ENCODE measurements around the gene ADGRG6.
A peak's percentile ranks its signal among the peaks of the same experiment; 100 is the strongest.

Gene ADGRG6

GRCh38 chr6:142290851-142291250 is 11.0 kb upstream of the ADGRG6 start:
- no peak for DNase-seq (ENCODE audit: low read depth, low spot score)

GRCh38 chr6:142291512-142291911 is 10.3 kb upstream of the ADGRG6 start:
- no peak for DNase-seq (ENCODE audit: low read depth, low spot score)

- no peak for DNase-seq (ENCODE audit: low read depth, low spot score)
Measured at GRCh38 chr6:142292166-142292924, 9.5 kb upstream of the ADGRG6 start.

DNA sequence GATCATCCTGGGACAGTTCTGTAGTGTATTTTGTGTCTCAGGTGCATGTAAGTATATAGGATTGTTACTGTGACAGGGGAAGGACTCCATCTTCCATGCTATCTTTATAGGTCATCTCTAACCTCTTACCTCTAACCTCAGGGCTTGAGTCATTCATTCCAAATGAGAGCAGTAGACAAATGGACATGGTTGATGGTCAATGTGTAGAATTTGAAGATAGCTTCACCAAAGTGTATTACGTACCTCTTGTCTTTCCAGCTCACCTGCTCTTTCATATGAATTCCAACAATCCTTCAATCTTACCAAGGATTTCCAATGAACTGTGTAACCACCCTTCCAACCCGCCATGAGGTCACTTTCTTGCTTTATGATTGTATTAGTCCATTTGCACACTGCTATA is 8.7 kb upstream of the ADGRG6 start:
- DNase-seq (ENCODE audit: low read depth, low spot score): no peak

- no peak for DNase-seq (ENCODE audit: low read depth, low spot score)
Measured at GRCh38 chr6:142294679-142295078, 7.1 kb upstream of the ADGRG6 start.

DNA sequence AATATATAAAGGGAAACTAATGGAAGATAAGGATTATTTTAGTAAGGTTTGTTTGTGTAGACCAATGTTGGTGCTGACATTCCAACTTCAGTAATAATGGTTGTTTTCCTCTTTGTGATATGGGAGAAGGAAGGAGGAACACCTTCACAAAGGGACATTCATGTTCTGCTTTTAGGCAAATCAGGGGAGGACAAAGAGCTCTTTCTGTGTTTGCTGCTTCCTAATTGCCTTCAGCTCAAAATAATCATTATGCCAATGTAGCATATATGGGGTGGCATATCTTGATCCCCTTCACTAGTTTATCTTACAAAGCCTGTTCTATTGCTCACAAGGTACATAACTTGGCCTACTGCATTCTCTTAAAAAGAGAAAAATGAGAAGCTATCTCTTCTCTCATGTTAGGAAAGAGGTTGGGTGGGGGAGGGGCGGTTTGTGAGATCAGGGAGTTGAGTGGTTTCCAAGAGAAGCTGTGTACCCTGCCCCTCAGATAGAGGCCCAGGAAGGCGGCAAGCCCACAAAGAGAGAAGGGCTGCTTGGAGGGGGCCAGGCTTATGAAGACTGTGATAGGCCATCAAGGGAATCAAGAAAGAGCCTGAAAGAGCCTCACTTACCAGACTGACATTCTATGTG is 4.7 kb upstream of the ADGRG6 start:
- DNase-seq (ENCODE audit: low read depth, low spot score): no peak

GRCh38 chr6:142297605-142297995 is 4.2 kb upstream of the ADGRG6 start:
- no peak for DNase-seq (ENCODE audit: low read depth, low spot score)

- peak; percentile 66 for DNase-seq (ENCODE audit: low read depth, low spot score)
Measured at GRCh38 chr6:142297996-142298753, 3.6 kb upstream of the ADGRG6 start.

DNA sequence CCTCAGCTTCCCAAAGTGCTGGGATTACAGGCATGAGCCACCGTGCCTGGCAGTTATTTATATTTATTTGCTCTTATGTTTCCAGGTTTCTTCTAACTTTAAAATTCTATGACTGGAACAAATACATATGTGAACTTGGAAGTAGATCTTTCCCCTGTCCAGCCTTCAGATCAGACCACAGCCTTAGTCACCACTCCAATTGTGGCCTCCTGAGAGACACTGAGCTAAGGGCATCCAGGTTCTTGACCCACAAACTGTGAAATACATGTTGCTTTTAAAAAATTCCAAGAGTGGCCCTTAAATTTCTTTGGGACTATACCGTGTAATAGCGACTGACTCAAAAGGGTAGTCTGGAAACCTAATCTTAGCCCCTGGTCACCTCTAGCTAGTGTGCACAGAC is 1.5 kb upstream of the ADGRG6 start:
- DNase-seq (ENCODE audit: low read depth, low spot score): no peak

DNA sequence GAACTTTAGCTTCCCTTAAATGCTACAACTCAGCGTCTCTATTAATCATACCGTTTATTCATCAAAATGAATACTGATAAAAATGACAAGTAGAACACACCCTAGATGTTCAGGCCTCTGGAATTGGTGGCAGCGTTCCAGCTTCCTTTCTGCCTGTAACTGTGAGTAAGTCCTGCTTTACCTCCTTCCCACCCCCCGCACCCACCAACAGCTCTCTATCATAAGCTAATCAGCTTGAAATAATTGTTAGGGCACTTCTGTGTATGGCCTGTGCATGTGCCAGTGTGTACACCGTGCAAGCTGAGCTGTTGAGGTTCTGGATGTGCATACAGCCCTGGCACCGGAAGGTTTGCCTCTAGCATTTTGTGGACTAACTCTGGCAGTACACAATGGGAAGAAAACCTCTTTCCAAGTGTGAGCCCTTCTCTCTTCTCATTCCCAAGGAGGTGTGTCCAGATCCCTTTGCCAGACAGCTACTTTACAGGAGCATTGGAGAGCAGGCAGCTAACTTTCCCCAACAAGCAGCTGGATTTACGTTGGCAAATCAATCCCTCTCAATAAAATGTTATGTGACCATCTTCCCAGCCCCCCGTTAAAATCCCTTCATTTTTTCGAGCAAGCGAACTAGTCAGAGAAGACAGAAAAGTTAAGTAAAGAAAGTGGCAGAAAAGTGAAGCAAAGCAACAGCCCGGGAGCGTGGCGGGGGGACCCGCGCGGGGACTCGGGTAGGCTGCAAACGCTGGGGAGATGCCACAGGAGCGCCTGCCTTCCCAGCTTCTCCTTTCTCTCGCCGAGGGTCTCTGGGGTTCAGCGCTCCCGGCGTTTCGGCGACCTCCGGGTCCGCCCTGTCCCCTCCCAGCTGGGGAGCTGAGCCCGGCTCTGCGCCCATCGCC is 803 bp upstream of the ADGRG6 start:
- DNase-seq (ENCODE audit: low read depth, low spot score): peak; percentile 49

GRCh38 chr6:142302421-142303175 is 791 bp downstream of the ADGRG6 start:
- DNase-seq (ENCODE audit: low read depth, low spot score): no peak

DNA sequence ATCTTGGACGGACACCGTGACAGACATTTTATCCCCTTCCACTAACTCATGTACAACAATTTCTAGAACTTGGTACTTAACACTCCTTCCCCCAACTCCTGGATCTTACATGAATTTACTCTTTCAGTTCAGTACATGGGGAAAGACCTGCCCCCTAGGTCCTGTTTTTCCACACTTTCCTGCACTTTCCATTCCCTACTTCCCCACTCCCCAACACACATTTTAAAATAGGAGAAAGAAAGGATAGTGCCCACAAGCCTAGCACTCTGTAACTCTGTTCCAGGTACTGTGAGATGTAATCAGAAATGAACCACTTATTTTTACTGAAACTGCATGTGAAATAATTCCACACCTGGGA is 1.3 kb downstream of the ADGRG6 start:
- no peak for DNase-seq (ENCODE audit: low read depth, low spot score)

- DNase-seq (ENCODE audit: low read depth, low spot score): no peak
Measured at GRCh38 chr6:142304241-142304640, 2.4 kb downstream of the ADGRG6 start.

DNA sequence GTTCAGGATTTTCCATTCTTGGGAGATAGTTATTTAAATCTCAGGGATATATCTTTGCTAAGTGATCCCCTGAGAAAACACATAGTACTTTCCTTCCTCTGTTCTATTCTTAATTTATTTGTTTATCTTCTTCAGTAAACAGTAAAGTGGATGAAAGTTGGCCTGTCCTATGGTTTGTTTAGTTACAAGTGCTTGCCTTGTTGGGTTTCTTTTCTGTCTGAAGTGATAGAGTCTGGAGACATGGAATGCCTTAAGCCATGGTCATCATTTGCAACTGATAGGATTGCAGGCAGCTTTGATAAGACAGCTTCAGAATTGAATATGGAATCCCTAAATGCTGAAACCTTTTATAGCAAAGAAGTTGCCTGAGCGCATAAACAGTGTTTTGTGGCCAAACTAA is 4.9 kb downstream of the ADGRG6 start:
- no peak for DNase-seq (ENCODE audit: low read depth, low spot score)

- no peak for DNase-seq (ENCODE audit: low read depth, low spot score)
Measured at GRCh38 chr6:142307963-142308748, 6.3 kb downstream of the ADGRG6 start.

DNA sequence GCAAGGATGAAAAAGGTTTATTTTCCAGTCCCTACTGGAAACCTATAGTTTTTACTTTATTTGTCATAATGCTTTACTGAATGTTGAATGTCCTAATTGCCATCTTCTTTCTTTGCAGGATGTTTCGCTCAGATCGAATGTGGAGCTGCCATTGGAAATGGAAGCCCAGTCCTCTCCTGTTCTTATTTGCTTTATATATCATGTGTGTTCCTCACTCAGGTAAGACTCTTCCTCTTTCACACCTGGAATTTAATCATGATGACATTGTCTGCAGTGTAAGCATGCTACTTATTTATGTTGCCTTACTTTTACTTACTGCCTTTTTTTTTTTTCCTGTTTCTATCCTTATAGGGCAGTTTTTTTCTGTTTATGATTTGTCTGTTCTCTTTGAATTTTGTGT is 7.6 kb downstream of the ADGRG6 start:
- DNase-seq (ENCODE audit: low read depth, low spot score): no peak

DNA sequence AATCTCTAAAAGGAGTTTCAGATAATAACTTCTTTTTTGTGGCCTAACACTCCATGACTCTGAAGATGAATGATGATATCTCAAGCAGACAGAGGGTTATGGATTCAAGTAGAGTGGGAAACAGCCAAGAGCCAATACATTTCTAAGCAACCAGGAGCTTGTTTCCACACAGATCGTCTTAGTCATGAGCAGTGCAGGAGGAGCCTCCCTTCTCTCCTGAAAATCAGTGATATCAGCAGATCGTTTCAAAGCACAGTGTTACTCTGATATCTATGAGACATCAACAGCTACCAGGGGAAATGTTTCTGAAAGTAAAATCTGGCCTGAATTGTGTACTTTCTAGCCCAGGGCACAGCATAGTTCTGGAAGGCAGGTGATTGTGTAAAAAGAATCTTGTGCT is 11.5 kb downstream of the ADGRG6 start:
- DNase-seq (ENCODE audit: low read depth, low spot score): no peak

DNA sequence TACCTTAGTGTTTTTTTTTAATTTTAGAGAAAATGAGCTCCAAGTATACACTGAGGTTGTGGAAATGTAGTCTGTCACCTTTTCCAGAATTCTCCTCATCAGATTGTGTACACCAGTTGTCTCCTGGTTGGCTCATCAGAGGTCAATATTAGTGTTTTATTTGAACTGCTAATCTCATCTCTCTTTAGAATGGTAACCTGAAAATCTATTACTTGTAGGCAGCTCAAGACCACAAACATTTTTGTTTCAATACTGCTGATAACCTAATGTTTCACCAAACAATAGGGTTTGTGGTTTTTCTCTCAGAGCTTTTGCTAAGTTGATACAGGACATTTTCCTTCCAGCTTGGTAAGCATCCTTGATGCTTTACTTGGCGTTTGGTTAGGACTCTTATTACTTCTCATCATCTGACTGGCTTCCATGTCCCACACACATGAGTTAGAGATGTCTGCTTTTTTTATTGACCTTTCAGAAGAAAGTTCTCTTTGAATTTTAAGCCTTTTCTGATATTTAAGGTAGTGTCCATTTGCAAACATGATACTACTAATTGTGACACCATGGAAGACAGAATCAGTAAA is 15.1 kb downstream of the ADGRG6 start:
- DNase-seq (ENCODE audit: low read depth, low spot score): no peak

DNA sequence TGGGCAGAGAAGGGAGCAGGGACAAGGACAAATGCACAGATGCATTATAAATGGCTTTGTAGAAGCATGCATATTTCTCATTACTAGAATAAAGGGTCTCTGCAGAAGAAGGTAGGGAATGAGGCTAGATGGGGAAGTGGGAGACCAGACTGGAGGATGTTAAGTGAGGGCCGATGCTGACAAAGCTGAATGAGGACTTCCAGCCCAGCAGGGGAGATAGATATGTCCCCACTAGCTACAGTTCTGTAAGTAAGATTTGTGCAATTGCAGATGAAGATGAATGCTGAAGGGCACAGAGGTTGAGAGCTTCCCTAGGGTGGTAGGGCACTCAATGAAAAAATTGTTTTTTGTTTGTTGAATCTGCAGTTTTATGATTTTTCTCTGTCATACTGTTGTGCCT is 16.9 kb downstream of the ADGRG6 start:
- DNase-seq (ENCODE audit: low read depth, low spot score): no peak

- DNase-seq (ENCODE audit: low read depth, low spot score): no peak
Measured at GRCh38 chr6:142320366-142320765, 18.6 kb downstream of the ADGRG6 start.
